ENCODE data around the gene SAP30BP. TPM values are rescaled to one million over a fixed set of nuclear protein-coding genes. Genes with fewer than 3 reads are reported as not detected.

Gene SAP30BP
- polyA plus RNA-seq, 3 donors = 93.0 to 105 (median 93.7) TPM

GRCh38 chr17:75704963-75705875 is 38.1 kb downstream of the SAP30BP start:
- DNase-seq (ENCODE audit: low read depth in 3 of 3, low spot score in 2 of 3) = no peak

- DNase-seq (ENCODE audit: low read depth in 3 of 3, low spot score in 2 of 3) = no peak
Measured at GRCh38 chr17:75706042-75706728, 39.0 kb downstream of the SAP30BP start.

DNA sequence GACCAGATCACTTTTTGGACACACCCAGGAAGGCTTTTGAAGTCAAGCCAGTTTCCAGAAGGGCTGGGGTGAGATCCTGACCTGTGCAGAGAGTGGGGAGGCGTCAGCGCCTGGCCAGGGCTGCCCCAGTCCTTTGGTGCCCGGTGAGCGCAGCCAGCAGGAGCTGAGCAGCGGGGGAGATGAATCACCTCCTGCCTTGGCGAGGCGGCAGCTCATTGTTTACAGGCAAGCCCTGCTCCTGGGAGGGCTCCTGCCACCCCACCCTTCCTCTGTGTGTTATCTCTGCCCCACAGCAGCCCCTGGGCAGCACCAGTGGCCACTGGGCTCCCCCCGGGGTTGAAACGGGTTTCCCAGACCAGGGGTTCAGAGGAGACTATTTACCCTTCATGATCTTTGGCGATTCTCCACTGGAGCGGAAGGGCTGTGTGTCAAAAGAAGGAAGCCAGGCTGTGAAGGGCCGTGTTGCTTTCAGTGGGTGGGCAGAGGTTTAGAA is 40.0 kb downstream of the SAP30BP start:
- no peak for DNase-seq (ENCODE audit: low read depth in 3 of 3, low spot score in 2 of 3)

DNA sequence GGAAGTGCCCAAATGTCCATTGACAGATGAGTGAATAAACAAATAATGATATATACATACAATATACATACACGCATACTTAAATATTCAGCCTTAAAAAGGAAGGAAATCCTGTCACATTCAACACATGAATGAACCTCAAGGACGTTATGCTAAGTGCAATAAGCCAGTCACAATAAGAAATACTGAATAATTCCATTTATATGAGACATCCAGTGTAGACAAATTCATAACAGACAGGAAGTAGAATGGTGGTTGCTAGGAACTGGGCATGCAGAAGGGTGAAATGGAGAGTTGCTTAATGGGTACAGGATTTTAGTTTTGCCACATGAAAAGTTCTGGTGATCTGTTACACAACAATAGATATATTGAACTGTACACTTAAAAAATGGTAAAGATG is 45.3 kb downstream of the SAP30BP start:
- no peak for DNase-seq (ENCODE audit: low read depth in 3 of 3, low spot score in 2 of 3)

DNA sequence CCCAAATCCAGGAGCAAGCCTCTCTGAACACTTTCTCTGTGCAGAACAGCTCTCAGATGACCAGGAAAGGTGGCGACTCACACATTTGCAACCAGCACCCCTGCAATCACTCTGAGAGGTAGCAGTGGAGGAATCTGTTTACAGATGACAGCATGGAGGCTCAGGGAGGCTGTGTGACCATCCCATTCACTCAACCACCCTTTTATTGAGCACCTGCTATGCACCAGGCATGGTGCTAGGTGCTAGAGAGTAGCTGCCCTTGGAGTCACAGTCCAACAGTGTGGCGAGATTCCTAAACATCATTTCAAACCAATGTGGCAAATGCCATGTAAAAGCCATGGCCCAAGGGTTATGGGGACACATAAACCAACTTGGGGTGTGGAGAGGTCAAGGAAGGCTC is 52.6 kb downstream of the SAP30BP start:
- no peak for DNase-seq (ENCODE audit: low read depth in 3 of 3, low spot score in 2 of 3)

- DNase-seq (ENCODE audit: low read depth in 3 of 3, low spot score in 2 of 3) = peak in 1 of 3 donors; percentile 27
Measured at GRCh38 chr17:75720656-75721462, 53.7 kb downstream of the SAP30BP start, which contains the start of gene ITGB4. Gene ITGB4, plus strand, starts transcription at chr17:75721459. Its CDS starts 3,245 bp downstream, at chr17:75724704.

DNA sequence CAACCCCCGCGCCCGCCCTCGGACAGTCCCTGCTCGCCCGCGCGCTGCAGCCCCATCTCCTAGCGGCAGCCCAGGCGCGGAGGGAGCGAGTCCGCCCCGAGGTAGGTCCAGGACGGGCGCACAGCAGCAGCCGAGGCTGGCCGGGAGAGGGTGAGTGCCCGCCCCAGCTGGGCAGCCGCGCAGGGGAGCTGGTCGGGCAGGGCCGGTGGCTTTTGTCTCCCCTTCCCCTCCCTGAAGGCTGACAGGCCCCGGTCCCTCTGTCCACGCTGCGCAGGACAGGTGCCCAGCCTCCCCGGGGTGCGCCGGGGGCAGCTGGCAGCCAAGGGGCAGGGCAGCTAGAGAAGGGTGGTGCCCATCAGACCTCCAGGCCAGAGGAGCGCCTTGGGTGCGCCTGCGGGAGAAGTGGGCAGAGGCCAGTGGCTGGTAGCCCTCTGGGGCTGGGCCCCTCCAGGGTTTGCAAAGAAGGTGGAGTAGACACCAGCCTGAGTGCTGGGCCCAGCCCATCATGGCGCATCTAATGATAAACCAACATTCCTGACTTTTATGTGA is 54.4 kb downstream of the SAP30BP start:
- no peak for DNase-seq (ENCODE audit: low read depth in 3 of 3, low spot score in 2 of 3)

DNA sequence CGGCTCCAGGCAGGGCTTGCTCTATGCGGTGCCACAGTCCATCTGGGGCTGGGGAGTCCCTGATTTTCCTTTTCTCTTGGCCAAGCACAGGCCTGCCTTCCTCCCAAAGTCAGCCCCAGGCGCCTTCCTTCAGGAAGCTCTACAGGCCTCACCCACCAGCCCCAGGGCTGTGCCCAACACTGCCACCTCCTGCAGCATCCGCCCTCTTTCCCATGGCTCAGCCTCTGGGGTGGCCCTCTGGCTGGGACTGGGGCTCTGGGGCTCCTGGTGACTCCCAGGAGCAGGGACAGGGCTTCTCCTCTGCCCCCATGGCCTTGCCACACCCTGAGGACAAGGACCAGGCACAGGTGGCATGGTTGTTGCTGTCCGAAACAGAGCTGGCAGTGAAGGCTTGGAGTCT is 54.9 kb downstream of the SAP30BP start:
- no peak for DNase-seq (ENCODE audit: low read depth in 3 of 3, low spot score in 2 of 3)

DNA sequence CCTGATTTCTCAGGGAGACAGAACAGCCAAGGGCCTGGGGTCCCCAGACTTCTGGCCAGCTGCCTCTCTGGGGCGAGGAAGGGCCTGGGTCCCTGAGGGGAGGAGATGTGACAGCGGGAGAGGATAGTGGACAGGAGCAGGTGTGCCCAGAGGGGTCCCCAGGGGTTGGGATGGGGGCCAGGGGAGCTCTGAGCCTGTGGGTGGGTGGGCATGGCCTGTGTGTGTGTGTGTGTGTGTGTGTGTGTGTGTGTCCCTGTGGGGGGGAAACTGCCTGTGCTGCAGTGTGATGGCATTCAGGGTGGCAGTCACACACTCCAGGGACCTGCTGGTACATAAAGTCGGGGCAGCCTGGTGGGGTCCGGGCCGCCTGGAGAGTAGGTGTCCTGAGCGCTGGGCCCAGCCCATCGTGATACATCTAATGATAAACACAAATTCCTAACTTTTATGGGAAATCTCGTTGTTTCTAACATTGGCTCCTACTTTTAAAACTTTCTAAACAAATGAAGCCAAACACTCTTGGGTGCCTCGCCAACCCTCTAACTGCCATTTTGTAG is 55.5 kb downstream of the SAP30BP start:
- no peak for DNase-seq (ENCODE audit: low read depth in 3 of 3, low spot score in 2 of 3)

DNA sequence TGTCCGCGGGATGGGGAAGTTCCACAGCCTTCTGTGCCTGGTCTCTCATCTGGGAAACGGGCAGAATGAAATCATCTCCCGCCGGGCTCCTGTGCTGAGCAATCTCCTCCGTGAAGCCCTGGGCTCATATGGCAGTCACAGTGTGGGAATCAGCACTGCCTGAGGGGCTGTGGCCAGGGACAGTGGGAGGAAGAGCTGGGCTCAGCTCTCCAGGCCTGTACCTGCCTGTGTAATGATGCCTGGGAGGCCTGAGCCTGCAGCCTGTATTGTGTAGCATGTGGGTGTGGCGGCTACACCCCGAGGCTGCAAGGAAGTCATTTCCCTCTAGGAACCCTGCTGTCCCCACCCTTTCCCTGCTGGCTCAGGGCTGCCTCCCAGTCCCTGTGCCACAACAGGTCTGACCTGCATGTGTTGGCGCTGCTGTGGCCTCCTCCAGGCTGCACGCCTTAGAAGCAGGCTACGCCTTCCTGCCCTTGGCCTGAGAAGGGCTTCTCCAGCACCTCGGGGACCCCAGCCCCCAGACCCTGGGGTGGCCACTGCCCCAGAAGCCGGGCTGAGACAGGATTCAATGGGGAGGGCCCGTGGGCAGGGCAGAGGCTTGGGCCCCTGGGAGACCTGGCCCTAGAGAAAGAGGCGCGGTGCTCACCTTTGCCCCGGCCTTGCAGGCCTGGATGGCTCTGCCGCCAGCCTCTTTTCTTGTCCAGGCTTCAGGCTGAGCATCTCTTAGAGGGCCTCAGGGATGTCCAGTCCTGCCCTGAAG is 56.2 kb downstream of the SAP30BP start:
- no peak for DNase-seq (ENCODE audit: low read depth in 3 of 3, low spot score in 2 of 3)

DNA sequence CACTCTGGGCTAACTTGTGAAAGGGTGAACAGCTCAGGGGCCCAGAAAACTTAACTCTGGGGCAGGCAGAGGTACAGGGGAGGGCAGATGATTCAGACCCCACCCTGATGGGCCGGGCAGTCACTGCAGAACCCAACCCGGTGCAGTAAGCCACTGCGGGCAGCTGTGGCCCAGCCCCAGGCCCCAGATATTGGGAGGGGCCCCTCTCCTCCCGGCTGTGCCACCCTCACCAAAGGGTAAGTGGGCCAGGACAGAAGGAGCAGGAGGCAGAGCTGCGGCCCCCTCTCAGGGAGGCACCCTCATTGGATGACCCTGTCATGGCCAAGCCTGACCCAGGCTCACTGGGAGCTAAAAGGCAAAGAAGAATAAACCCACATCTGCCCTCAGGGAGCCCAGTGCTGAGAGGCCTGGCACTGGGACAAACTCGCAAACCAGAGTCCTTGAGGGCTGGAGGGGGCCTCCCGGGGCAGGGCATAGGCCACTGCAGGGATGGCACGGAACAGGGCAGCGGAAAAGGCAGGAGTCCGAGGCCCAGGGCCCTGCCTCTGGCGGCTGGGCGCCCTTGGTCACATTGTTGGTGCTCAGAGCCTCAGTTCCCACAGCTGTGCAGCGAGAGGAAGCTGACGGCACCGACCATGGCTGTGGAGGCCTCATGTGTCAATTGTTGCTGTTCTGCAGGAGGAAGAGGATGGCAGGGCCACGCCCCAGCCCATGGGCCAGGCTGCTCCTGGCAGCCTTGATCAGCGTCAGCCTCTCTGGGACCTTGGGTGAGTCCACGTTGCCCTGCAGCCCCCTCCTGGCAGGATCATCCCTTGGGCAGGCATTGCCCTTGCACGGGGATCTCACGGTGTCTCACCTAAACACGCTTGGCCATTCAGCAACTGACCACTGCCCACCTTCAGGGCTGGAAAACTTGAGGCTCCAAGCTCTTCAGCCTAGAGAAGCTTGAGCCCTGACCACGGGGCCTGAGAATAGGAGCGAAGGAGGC is 57.2 kb downstream of the SAP30BP start:
- DNase-seq (ENCODE audit: low read depth in 3 of 3, low spot score in 2 of 3) = no peak

GRCh38 chr17:75725504-75725903 is 58.4 kb downstream of the SAP30BP start:
- no peak for DNase-seq (ENCODE audit: low read depth in 3 of 3, low spot score in 2 of 3)

DNA sequence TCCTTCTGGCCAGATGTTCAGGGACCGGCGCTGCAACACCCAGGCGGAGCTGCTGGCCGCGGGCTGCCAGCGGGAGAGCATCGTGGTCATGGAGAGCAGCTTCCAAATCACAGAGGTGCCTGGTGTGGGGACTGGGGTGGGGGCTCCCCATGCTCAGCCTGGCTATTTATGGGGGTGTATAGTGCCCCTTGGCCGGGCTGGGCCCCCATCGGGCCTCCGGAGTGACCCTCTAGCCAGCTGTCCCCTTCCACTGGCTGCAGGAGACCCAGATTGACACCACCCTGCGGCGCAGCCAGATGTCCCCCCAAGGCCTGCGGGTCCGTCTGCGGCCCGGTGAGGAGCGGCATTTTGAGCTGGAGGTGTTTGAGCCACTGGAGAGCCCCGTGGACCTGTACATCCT is 60.3 kb downstream of the SAP30BP start:
- DNase-seq (ENCODE audit: low read depth in 3 of 3, low spot score in 2 of 3) = no peak

GRCh38 chr17:75729351-75729750 is 62.2 kb downstream of the SAP30BP start:
- DNase-seq (ENCODE audit: low read depth in 3 of 3, low spot score in 2 of 3) = no peak

DNA sequence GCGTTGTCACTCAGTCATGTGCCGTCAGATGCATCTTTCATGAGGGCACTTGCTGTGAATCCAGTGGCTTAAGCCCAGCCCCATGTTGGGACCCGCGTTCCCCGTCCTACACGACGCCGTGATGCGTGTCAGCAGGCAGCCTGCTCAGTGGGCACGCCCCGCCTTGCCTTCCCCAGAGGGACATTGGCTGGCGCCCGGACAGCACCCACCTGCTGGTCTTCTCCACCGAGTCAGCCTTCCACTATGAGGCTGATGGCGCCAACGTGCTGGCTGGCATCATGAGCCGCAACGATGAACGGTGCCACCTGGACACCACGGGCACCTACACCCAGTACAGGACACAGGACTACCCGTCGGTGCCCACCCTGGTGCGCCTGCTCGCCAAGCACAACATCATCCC is 62.9 kb downstream of the SAP30BP start:
- DNase-seq (ENCODE audit: low read depth in 3 of 3, low spot score in 2 of 3) = no peak

GRCh38 chr17:75731086-75731715 is 64.1 kb downstream of the SAP30BP start:
- DNase-seq (ENCODE audit: low read depth in 3 of 3, low spot score in 2 of 3) = no peak

DNA sequence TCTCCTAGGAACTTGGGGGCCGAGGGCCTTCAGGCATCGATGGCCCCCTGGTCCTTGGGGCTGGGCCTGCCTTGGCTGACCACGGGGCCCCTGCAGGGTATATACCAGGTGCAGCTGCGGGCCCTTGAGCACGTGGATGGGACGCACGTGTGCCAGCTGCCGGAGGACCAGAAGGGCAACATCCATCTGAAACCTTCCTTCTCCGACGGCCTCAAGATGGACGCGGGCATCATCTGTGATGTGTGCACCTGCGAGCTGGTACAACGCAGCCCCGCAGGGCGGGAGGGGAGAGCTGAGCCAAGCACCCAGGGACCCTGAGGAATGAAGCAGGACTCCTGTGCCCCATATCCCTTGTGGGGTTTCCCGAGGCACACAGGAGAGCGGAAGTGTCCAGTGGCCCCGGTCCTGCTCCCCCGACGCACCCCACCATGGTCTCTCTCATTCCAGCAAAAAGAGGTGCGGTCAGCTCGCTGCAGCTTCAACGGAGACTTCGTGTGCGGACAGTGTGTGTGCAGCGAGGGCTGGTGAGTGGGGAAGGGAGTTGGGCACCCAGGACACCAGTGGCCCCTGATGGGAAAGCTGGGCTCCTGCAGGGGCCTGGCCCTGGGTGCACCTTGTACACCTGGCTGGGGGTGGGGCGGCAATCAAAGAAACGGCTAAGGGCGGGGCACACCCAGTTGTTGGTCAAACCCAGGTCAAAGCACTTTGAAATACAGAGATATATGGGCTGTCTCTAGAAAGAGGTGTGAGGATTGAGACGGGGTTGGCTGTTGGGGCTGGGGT is 64.8 kb downstream of the SAP30BP start:
- no peak for DNase-seq (ENCODE audit: low read depth in 3 of 3, low spot score in 2 of 3)
